Osteocyte (in vitro differentiated cells): ENCODE measurements around the gene SERPINB8. TPM values are rescaled to one million over a fixed set of nuclear protein-coding genes. Genes with fewer than 3 reads are reported as not detected.

Source experiments
- DNase-seq: peaks from one replicate; pipeline ENCODE4 v3.0.0; 2021; ENCODE audit warnings: mixed read lengths; ENCODE audit not compliant: unreplicated experiment; ENCODE audit errors: extremely low spot score
- H3K27ac Mint-ChIP-seq: one replicate; pipeline ENCODE4 v1.8.0; 2021; ENCODE audit warnings: mild to moderate bottlenecking, mixed read lengths; ENCODE audit not compliant: unreplicated experiment
- H3K27me3 Mint-ChIP-seq: one replicate; pipeline ENCODE4 v1.8.0; 2021; ENCODE audit warnings: mixed read lengths; ENCODE audit not compliant: unreplicated experiment
- H3K36me3 Mint-ChIP-seq: one replicate; pipeline ENCODE4 v1.8.0; 2021; ENCODE audit warnings: mixed read lengths; ENCODE audit not compliant: unreplicated experiment
- H3K4me1 Mint-ChIP-seq: one replicate; pipeline ENCODE4 v1.8.0; 2021; ENCODE audit warnings: mixed read lengths; ENCODE audit not compliant: unreplicated experiment
- H3K4me3 Mint-ChIP-seq: one replicate; pipeline ENCODE4 v1.8.0; 2021; ENCODE audit warnings: mild to moderate bottlenecking, moderate library complexity, mixed read lengths; ENCODE audit not compliant: unreplicated experiment
- H3K9me3 Mint-ChIP-seq: one replicate; pipeline ENCODE4 v1.8.0; 2021; ENCODE audit warnings: mixed read lengths; ENCODE audit not compliant: unreplicated experiment
- total RNA-seq: library from RNA; stranded (reverse); gene quantifications from 2 replicates; pipeline ENCODE4 v1.2.1, GENCODE V29; 2021
- TF ChIP-seq, protein P1 (sequence below): fragments of 200-600 bp; sonication (generic); IDR thresholded peaks from 2 replicates; pipeline ENCODE4 v1.5.0; 2021; ENCODE audit warnings: antibody characterized with exemption, mild to moderate bottlenecking, moderate library complexity

SERPINB8 gene
- total RNA-seq, 1 donor from 2014 or later = 8.5 TPM

DNA sequence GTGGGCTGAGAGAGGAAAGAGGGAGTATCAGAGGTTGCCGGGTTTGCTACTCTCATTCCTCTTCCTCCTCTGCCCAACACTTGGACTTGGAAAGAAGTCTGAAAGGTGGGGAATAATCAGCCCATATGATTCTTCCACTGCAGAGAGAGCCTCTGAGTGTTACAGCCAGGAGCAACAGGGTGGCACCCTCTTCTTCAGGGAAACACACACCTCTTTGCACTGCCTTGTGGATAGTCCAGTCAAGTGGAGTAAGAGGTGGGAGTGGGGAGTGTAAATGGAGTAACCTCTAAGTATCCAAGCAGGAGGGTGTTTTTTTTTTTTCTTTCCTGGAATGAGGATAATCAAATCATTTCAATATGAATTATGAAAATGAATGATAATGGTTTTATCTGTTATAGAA, 9.0 kb upstream of the SERPINB8 start:
- TF ChIP-seq, protein P1, sequence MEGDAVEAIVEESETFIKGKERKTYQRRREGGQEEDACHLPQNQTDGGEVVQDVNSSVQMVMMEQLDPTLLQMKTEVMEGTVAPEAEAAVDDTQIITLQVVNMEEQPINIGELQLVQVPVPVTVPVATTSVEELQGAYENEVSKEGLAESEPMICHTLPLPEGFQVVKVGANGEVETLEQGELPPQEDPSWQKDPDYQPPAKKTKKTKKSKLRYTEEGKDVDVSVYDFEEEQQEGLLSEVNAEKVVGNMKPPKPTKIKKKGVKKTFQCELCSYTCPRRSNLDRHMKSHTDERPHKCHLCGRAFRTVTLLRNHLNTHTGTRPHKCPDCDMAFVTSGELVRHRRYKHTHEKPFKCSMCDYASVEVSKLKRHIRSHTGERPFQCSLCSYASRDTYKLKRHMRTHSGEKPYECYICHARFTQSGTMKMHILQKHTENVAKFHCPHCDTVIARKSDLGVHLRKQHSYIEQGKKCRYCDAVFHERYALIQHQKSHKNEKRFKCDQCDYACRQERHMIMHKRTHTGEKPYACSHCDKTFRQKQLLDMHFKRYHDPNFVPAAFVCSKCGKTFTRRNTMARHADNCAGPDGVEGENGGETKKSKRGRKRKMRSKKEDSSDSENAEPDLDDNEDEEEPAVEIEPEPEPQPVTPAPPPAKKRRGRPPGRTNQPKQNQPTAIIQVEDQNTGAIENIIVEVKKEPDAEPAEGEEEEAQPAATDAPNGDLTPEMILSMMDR = no peak
- Mint-ChIP-seq H3K27me3 (peaks cover 55% of the 10 kb centered on the region), H3K27ac (no peak overlapping the region), H3K4me1 (no peaks in the 10 kb centered on the region), H3K4me3 (no peak overlapping the region), H3K36me3 (no peaks in the 10 kb centered on the region), H3K9me3 (no peaks in the 10 kb centered on the region)
- DNase-seq = no peak

DNA sequence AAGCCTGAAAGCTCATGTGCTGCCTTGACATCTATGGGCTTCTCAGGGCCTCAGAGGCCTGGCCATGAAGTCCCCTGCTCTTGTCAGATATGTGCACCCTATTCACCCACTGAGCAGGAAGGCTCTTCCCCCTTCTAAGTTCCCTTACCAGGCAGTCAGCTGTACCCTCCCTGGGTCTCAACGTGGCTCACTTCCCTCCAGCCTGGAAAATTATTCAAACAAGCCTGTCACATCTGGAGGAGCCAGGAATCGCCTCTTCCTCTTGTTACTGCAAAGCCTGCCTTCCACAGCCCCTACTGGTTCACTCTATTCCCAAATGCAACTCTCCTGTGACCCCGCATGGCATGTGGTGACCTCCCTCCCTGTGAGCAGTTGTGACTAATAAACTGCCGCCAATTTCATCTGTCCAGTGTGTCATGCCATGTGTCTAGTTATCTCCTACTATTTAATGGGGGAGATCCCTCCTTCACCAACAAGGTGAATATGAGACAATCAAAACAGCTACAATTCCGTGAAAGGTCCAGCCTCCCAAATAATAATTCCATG, 8.4 kb upstream of the SERPINB8 start:
- TF ChIP-seq, protein P1 = no peak
- no peak overlapping the region for H3K27ac Mint-ChIP-seq
- H3K4me1 Mint-ChIP-seq = no peaks in the 10 kb centered on the region
- peaks cover 50% of the 10 kb centered on the region for H3K27me3 Mint-ChIP-seq
- no peak overlapping the region for H3K4me3 Mint-ChIP-seq
- no peak for DNase-seq
- H3K9me3 Mint-ChIP-seq = no peaks in the 10 kb centered on the region
- no peaks in the 10 kb centered on the region for H3K36me3 Mint-ChIP-seq

DNA sequence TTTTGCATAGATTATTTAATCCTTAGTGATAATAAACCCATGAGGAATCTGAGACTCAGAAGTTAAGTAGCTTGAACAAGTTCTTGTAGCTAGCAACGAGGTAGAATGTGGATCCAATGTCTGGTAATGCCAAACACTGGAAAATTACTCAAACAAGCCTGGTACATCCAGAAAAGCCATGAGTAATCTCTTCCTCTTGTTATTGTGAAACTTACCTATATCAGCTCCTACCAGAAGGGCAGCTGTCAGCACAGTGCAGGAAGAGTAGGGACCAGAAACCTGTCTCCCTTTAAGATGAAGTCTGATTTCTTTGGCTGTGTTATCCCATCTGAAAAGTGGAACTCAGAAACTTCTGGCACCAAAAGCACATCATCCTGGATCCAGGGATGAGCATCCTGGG, 7.7 kb upstream of the SERPINB8 start:
- no peak overlapping the region for H3K27ac Mint-ChIP-seq
- H3K27me3 Mint-ChIP-seq = peaks cover 47% of the 10 kb centered on the region
- no peak for DNase-seq
- no peaks in the 10 kb centered on the region for H3K9me3 Mint-ChIP-seq
- no peak overlapping the region for H3K4me3 Mint-ChIP-seq
- no peaks in the 10 kb centered on the region for H3K36me3 Mint-ChIP-seq
- no peaks in the 10 kb centered on the region for H3K4me1 Mint-ChIP-seq
- TF ChIP-seq, protein P1 = no peak

DNA sequence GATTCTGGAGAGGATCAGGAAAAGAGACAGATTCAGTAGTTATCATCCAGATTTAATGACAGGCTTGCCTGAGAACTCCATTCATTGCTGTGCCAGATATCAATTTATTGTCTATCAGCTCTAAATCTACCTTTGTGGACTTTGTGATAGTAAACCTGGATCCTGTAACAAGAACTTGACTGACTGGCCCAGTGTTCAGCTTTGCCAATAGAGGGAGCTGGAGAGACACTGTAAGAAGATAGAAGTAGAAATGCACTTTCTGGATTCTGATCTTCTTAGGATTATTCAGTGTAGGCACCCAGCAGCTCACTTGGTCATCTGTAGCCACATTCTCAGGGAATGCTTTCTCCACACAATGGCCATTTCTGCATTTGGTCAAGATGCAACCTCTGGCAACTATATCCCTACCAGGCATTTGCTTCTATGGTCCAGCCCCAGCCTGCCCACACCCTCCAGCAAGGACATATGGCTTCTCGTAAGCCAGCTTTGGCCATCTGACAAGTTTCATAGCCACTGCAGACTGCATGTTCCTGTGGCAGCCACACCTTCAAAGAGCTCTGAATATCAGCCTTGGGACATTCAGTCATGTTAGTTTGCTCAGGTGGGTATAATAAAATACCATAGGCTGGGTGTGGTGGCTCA, 6.1 kb upstream of the SERPINB8 start:
- no peaks in the 10 kb centered on the region for H3K9me3 Mint-ChIP-seq
- H3K4me3 Mint-ChIP-seq = no peak overlapping the region
- no peak for DNase-seq
- H3K27me3 Mint-ChIP-seq = peaks cover 39% of the 10 kb centered on the region
- TF ChIP-seq, protein P1 = peak; percentile 86
- no peaks in the 10 kb centered on the region for H3K4me1 Mint-ChIP-seq
- H3K36me3 Mint-ChIP-seq = no peaks in the 10 kb centered on the region
- H3K27ac Mint-ChIP-seq = no peak overlapping the region

DNA sequence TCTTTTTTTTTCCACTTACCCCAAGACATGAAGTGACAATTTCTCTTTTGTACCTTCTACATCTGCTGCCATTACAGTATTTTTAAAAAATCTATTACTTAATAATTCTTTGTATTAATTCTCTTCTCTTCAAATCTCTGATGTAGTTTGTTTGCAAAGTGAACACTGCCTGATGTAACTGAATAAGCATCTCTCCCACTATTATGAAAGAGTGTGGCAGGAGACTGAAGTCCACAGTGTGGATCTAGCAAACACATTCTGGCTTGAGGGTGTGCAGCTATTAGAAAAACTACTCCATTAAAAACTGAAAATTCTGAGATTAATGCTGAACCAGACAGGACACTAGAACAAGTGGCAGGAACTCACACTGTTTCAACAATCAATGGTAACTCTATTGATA, 5.0 kb upstream of the SERPINB8 start:
- Mint-ChIP-seq H3K36me3 (no peaks in the 10 kb centered on the region), H3K4me3 (no peak overlapping the region), H3K27me3 (peaks cover 29% of the 10 kb centered on the region), H3K9me3 (no peaks in the 10 kb centered on the region), H3K4me1 (peaks cover 11% of the 10 kb centered on the region), H3K27ac (no peak overlapping the region)
- DNase-seq = no peak
- TF ChIP-seq, protein P1 = no peak
